ENCODE results near the gene SMARCAL1. TPM values are rescaled to one million over a fixed set of nuclear protein-coding genes. Genes with fewer than 3 reads are reported as not detected.

SMARCAL1 gene
- total RNA-seq, 4 donors from 2014 or later: 27.3 to 76.7 (median 34.4) TPM

- H3K36me3 ChIP-seq: no peaks in the 10 kb centered on the region
- no peak overlapping the region for H3K4me3 ChIP-seq
- H3K27ac ChIP-seq: no peak overlapping the region
- H3K9me3 ChIP-seq: peaks cover 0 to 2% (median 0%) of the 10 kb centered on the region in 4 donors
- no peak for TF ChIP-seq CTCF (IDR thresholded peaks at IDR 0.05)
- TF ChIP-seq POLR2A (IDR thresholded peaks at IDR 0.05): no peak
- H3K27me3 ChIP-seq: peaks cover 0 to 18% of the 10 kb centered on the region in 2 donors
- peaks cover 0 to 10% (median 4%) of the 10 kb centered on the region in 4 donors for H3K4me1 ChIP-seq
- no peak for DNase-seq
Measured at GRCh38 chr2:216369821-216370220, 42.5 kb upstream of the SMARCAL1 start.

DNA sequence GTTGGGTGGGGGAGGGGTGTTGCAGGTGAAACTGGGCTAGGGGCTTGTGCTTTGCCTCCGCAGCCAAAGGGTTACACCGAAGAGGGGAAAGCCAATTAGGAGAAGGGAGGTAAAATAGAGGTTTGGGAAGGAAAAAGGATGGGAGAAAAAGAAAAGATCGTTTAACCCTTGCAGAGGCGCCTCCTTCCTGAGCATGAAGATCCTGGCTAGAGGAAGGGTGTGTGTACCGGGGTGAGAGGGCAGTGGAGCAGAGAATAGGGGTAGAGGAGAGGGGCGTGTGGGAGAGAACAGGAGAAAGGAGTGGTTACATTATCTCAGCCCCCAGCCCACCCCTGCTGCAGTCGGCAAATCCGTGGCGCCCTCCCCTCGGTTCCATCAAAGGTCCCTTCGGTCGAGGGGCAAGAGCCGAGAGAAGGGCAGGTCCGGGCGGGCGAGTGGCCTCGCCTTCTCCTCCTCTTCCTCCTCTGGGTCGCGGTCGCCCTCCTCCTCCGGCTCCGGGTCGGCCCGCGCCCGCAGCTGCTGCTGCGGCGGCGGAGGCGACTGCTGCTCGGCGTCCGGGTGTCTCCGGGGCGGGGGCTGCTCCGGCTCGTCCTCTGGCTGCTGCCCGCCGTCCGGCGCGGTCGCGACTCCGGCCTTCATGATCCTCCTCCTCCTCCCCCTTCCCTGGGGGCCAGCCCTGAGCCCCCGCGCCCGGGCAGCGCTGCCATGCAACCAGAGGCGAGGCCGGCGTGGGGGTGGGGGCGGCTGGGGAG is 41.1 kb upstream of the SMARCAL1 start:
- peaks cover 0 to 18% of the 10 kb centered on the region in 2 donors for H3K27me3 ChIP-seq

DNA sequence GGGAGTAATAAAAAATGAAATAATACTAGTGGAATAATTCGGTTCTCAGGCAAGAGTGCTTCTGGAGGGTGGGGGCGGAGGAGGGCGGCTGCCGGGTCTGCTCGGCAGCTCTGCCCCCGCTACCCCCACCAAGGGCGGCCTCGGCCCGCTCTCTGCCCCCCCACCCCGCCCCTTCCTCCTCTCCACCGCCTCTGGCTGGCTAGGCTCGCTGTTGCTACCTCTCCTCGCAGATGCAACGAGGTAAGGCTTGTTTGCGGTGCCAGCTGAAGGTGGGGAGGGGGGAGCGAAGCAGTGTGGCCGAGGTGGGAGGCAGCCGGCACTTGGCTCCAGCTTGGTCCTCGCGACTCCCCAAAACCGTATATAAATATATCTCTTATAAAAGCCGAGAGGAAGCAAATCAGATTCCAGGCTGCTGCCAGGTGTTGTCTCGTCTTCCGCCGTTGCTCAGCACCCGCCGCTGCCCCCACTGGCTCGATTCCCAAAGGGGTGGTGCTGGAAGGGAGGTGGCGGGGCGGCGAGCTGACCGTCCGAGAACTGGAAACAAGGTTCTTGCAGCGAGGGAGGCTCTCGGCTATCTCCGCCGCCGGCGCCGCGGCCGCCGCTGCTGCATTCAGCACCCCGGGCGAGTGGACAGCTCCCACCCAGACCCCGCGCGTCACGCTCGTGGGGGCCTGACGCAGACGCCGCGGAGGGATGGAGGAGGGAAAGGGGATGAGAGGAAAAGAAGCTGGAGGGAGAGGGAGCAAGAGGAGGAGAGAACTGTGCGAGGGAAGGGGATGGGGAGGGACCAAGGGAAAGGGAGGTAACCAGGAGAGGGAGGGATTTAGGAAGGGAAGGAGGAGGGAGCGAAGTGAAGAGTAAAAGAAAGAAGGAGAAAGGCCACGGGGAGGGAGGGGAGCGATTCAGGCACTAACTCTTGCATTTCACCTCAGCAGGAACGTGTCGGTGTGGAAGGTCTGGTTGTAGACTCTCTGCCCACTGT is 40.3 kb upstream of the SMARCAL1 start, which contains the start of gene MARCHF4:
Gene MARCHF4, minus strand, starts transcription at position 763 of the 982 bp plus-strand sequence. CDS start 2,223 bp downstream, outside the sequence.
- H3K4me3 ChIP-seq: peak within 1 kb of the TSS in 1 of 4 donors; percentile 8
- no peaks in the 10 kb centered on the region for H3K36me3 ChIP-seq
- TF ChIP-seq POLR2A (IDR thresholded peaks at IDR 0.05) (no peak), CTCF (IDR thresholded peaks at IDR 0.05) (no peak)
- peak; percentile 23 to 66 (median 56) for DNase-seq
- H3K27ac ChIP-seq: no peak within 1 kb of the TSS
- peaks cover 0 to 10% (median 4%) of the 10 kb centered on the region in 4 donors for H3K4me1 ChIP-seq
- no peaks in the 10 kb centered on the region for H3K9me3 ChIP-seq
- peaks cover 0 to 18% of the 10 kb centered on the region in 2 donors for H3K27me3 ChIP-seq

More for the DNA sequence above, 41.1 kb upstream of the SMARCAL1 start:
- H3K9me3 ChIP-seq: peaks cover 0 to 2% (median 0%) of the 10 kb centered on the region in 4 donors
- TF ChIP-seq CTCF (IDR thresholded peaks at IDR 0.05) (no peak), POLR2A (IDR thresholded peaks at IDR 0.05) (no peak)
- DNase-seq: no peak
- H3K36me3 ChIP-seq: no peaks in the 10 kb centered on the region
- H3K4me3 ChIP-seq: peak overlapping the region in 1 of 4 donors; percentile 8
- no peak overlapping the region for H3K27ac ChIP-seq
- H3K4me1 ChIP-seq: peaks cover 0 to 10% (median 4%) of the 10 kb centered on the region in 4 donors

GRCh38 chr2:216372761-216373291 is 39.5 kb upstream of the SMARCAL1 start:
- Histone ChIP-seq H3K4me1 (peaks cover 0 to 10% (median 4%) of the 10 kb centered on the region in 4 donors), H3K27me3 (peaks cover 0 to 18% of the 10 kb centered on the region in 2 donors), H3K9me3 (no peaks in the 10 kb centered on the region), H3K27ac (no peak overlapping the region), H3K4me3 (no peak overlapping the region), H3K36me3 (no peaks in the 10 kb centered on the region)
- no peak for TF ChIP-seq POLR2A (IDR thresholded peaks at IDR 0.05)
- no peak for TF ChIP-seq CTCF (IDR thresholded peaks at IDR 0.05)
- DNase-seq: no peak

GRCh38 chr2:216373896-216374295 is 38.4 kb upstream of the SMARCAL1 start:
- Histone ChIP-seq H3K27ac (no peak overlapping the region), H3K4me3 (no peak overlapping the region), H3K9me3 (no peaks in the 10 kb centered on the region), H3K27me3 (peaks cover 0 to 18% of the 10 kb centered on the region in 2 donors), H3K4me1 (peaks cover 0 to 10% (median 4%) of the 10 kb centered on the region in 4 donors), H3K36me3 (no peaks in the 10 kb centered on the region)
- no peak for DNase-seq
- TF ChIP-seq POLR2A (IDR thresholded peaks at IDR 0.05) (no peak), CTCF (IDR thresholded peaks at IDR 0.05) (no peak)

All from Peyer's patch (tissue), 4 donors.